ENCODE results near the gene FAM83G. TPM values are rescaled to one million over a fixed set of nuclear protein-coding genes. Genes with fewer than 3 reads are reported as not detected.

The FAM83G gene
- total RNA-seq, 4 donors from 2014 or later: 1.0 to 10.7 (median 1.8) TPM

DNA sequence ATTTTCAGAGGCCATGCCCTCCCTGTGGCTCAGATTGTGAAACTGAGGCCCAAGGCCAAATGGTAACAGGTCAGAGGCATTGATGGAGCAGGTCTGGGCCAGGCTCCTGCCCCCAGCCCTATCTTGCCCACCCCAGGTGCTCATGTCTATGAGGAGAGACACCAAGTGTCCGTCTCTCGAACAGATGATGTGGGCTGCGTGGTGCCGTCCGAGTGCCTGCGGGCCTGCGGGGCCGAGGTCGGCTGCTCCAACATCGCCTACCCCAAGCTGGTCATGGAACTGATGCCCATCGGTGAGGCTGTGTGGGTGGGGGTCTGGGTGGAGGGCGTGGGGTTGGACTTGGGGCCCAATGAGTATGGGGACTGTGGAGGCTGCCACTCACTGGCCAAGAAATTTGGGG is 8.7 kb upstream of the FAM83G start:
- H3K36me3 ChIP-seq: no peaks in the 10 kb centered on the region
- no peak overlapping the region for H3K27ac ChIP-seq
- no peak for TF ChIP-seq POLR2A (IDR thresholded peaks at IDR 0.05)
- no peak for TF ChIP-seq CTCF (IDR thresholded peaks at IDR 0.05)
- no peaks in the 10 kb centered on the region for H3K4me1 ChIP-seq
- no peaks in the 10 kb centered on the region for H3K27me3 ChIP-seq
- intact Hi-C loops (cut with DNase I; ENCODE audit: low total_unique reads): no loop called here
- no peaks in the 10 kb centered on the region for H3K9me3 ChIP-seq
- no peak overlapping the region for H3K4me3 ChIP-seq
- no peak for DNase-seq

- TF ChIP-seq CTCF (IDR thresholded peaks at IDR 0.05) (no peak), POLR2A (IDR thresholded peaks at IDR 0.05) (no peak)
- Histone ChIP-seq H3K9me3 (no peaks in the 10 kb centered on the region), H3K36me3 (no peaks in the 10 kb centered on the region), H3K27ac (no peak overlapping the region), H3K4me1 (no peaks in the 10 kb centered on the region), H3K4me3 (no peak overlapping the region), H3K27me3 (no peaks in the 10 kb centered on the region)
- intact Hi-C loops (cut with DNase I; ENCODE audit: low total_unique reads): no loop called here
- DNase-seq: no peak
Measured at GRCh38 chr17:19012171-19013080, 7.9 kb upstream of the FAM83G start.

DNA sequence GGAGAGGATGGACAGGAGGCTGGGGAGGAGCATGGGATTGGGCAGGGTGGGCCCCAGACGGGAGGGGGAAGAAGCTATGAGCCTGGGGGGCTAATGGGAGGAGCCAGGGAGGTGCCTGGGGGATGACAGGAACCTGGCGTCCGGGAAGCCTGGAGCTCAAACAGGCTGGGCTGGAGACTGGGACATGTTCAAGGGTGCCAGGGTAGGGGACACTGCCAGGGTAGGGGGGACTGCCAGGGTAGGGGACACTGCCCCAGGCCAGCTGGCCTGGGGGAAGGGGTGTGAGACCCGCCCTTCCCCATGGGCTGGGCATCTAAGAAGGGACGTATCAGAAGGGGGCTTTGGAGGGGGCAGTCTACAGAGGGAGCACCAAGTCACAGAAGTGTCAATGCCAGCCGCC is 7.0 kb upstream of the FAM83G start:
- Histone ChIP-seq H3K27me3 (no peaks in the 10 kb centered on the region), H3K4me3 (no peak overlapping the region), H3K36me3 (no peaks in the 10 kb centered on the region), H3K27ac (no peak overlapping the region), H3K4me1 (no peaks in the 10 kb centered on the region), H3K9me3 (no peaks in the 10 kb centered on the region)
- no peak for DNase-seq
- intact Hi-C loops (cut with DNase I; ENCODE audit: low total_unique reads): no loop called here
- no peak for TF ChIP-seq CTCF (IDR thresholded peaks at IDR 0.05)
- no peak for TF ChIP-seq POLR2A (IDR thresholded peaks at IDR 0.05)

DNA sequence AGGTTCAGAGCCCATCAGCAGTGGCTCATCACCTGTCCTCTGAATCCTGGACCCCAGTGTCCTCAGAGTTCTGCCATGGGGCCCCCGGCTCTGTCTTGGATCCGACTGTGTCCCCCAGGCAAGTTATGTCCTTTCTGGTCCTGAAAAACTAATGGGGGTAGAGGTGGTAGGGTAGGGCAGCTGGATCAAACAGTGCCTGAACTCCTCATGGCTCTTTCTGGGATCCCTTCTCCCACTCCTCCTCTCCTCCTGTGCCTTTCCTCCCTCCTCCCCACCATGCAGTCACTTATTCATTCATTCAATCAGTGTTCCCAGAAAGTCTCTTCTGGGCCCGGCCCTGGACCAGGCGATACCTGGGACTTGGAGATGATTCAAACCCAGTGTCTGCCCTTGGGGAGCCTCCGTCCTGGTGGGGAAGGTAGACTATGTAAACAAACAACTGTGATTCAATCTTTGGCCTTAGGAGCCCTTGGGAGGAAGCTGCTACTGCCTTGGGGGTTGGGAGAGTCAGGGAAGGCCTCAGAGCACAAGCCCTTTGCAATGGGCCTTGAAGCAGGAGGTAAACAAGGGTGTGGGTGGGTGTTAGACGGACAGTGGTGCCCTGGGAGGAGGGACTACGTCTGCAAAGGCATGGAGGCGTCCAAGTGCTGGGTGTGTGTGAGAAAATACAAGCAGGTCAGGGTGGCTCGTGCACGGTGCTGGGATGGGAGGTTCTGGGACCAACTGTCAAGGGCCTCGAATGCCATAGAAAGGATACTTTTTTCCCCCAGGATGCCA is 6.4 kb upstream of the FAM83G start:
- no peak overlapping the region for H3K27ac ChIP-seq
- TF ChIP-seq CTCF (IDR thresholded peaks at IDR 0.05) (no peak), POLR2A (IDR thresholded peaks at IDR 0.05) (no peak)
- no peak for DNase-seq
- H3K4me3 ChIP-seq: no peak overlapping the region
- H3K9me3 ChIP-seq: no peaks in the 10 kb centered on the region
- H3K36me3 ChIP-seq: no peaks in the 10 kb centered on the region
- no peaks in the 10 kb centered on the region for H3K4me1 ChIP-seq
- intact Hi-C loops (cut with DNase I; ENCODE audit: low total_unique reads): no loop called here
- H3K27me3 ChIP-seq: no peaks in the 10 kb centered on the region

GRCh38 chr17:19009970-19010369 is 5.4 kb upstream of the FAM83G start:
- DNase-seq: no peak
- H3K4me1 ChIP-seq: no peaks in the 10 kb centered on the region
- H3K36me3 ChIP-seq: no peaks in the 10 kb centered on the region
- TF ChIP-seq CTCF (IDR thresholded peaks at IDR 0.05): no peak
- TF ChIP-seq POLR2A (IDR thresholded peaks at IDR 0.05): no peak
- intact Hi-C loops (cut with DNase I; ENCODE audit: low total_unique reads): no loop called here
- H3K9me3 ChIP-seq: no peaks in the 10 kb centered on the region
- no peaks in the 10 kb centered on the region for H3K27me3 ChIP-seq
- no peak overlapping the region for H3K4me3 ChIP-seq
- H3K27ac ChIP-seq: no peak overlapping the region
